ENCODE results near the gene ETS1.

GRCh38 chr11:128599729-128600128 lies 12.4 kb upstream of the ETS1 start:
- TF ChIP-seq, protein P1, sequence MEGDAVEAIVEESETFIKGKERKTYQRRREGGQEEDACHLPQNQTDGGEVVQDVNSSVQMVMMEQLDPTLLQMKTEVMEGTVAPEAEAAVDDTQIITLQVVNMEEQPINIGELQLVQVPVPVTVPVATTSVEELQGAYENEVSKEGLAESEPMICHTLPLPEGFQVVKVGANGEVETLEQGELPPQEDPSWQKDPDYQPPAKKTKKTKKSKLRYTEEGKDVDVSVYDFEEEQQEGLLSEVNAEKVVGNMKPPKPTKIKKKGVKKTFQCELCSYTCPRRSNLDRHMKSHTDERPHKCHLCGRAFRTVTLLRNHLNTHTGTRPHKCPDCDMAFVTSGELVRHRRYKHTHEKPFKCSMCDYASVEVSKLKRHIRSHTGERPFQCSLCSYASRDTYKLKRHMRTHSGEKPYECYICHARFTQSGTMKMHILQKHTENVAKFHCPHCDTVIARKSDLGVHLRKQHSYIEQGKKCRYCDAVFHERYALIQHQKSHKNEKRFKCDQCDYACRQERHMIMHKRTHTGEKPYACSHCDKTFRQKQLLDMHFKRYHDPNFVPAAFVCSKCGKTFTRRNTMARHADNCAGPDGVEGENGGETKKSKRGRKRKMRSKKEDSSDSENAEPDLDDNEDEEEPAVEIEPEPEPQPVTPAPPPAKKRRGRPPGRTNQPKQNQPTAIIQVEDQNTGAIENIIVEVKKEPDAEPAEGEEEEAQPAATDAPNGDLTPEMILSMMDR (IDR thresholded peaks at IDR 0.05; ENCODE audit: low read length): no peak
- TF ChIP-seq EZH2 (optimal IDR thresholded peaks at IDR 0.05; ENCODE audit: low read depth, low read length): no peak
- no peak for TF ChIP-seq EZH2phosphoT487 (IDR thresholded peaks at IDR 0.05; ENCODE audit: low read length)

Data from MM.1S (cell line).